Peyer's patch (tissue), 4 donors: ENCODE results near the gene TBX15. TPM values are rescaled to one million over a fixed set of nuclear protein-coding genes. Genes with fewer than 3 reads are reported as not detected.
A peak's percentile ranks its signal among the peaks of the same experiment; 100 is the strongest.

Experiments used
- DNase-seq, 3 donors: peaks; one replicate each; pipeline ENCODE4 v3.0.0-alpha.2; 2017 to 2019
- H3K27ac ChIP-seq, 4 donors: fragments of 200-600 bp; sonication (generic); one replicate each; pipeline ENCODE4 v1.5.1; 2016 to 2019
- H3K27me3 ChIP-seq, 2 donors: fragments of 200-600 bp; sonication (generic); one replicate each; pipeline ENCODE4 v1.5.1; 2019
- H3K36me3 ChIP-seq, 3 donors: fragments of 200-600 bp; sonication (generic); one replicate each; pipeline ENCODE4 v1.5.1; 2016 to 2019
- H3K4me1 ChIP-seq, 4 donors: fragments of 200-600 bp; sonication (generic); one replicate each; pipeline ENCODE4 v1.5.1; 2016 to 2019
- H3K4me3 ChIP-seq, 4 donors: fragments of 200-600 bp; sonication (generic); 1 replicate in 3 of 4; 2 replicates in 1 of 4; pipeline ENCODE4 v1.5.1; 2016 to 2019; ENCODE audit warnings: mild to moderate bottlenecking in 1 of 4
- H3K9me3 ChIP-seq, 4 donors: fragments of 200-600 bp; sonication (generic); one replicate each; pipeline ENCODE4 v1.5.1; 2016 to 2019; ENCODE audit warnings: mild to moderate bottlenecking in 1 of 4
- POLR2A ChIP-seq, 2 donors: fragments of 450-650 bp; IDR thresholded peaks; one replicate each; pipeline ENCODE4 v1.5.1; 2017; ENCODE audit warnings: antibody characterized with exemption in 2 of 2, mild to moderate bottlenecking in 2 of 2, moderate library complexity in 2 of 2
- total RNA-seq, 4 donors: library from RNA; depleted of rRNA; stranded (reverse); fragments of >200 nt; gene quantifications; one replicate each; pipeline ENCODE4 v1.1.0, GENCODE V29; 2016
- TF ChIP-seq, protein P1 (sequence below), 6 experiments: fragments of 450-650 bp in 4 of 6; fragments of 200-600 bp in 2 of 6; sonication (generic) in 1 of 6; IDR thresholded peaks; one replicate each; pipeline ENCODE4 v1.5.1; 2017 to 2019; ENCODE audit warnings: antibody characterized with exemption in 6 of 6, mild to moderate bottlenecking in 3 of 6, moderate library complexity in 1 of 6

Gene TBX15
- total RNA-seq, 4 donors from 2014 or later: 0.40 to 3.3 TPM; not detected in 2

DNA sequence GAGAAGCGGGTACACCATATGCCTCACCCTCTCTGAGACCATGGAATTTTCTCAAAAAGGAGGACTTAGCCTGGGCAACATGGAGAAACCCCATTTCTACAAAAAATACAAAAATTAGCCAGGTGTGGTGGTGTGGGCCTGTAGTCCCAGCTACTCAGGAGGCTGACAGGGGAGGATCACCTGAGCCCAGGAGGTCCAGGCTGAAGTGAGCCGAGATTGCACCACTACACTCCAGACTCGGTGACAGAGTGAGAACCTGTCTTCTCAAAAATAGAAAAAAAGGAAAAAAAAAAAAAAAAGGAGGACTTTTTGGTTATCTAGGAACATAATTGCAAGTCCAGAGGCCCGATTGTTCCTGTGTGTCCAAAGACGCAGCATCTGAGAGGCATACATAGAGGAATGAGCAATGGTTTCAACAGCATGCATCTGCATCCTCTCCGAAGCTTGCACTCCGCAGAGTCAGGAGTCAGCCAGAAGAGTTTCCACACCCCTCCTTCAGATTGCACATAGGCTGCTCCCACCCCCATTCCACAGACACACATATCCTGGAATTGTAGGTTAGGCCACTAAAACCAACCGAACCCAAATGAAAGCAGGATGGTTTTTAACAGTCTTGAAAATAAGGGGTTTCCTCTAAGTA, 2.5 kb upstream of the TBX15 start:
- Histone ChIP-seq H3K27me3 (peaks cover 0 to 85% of the 10 kb centered on the region in 2 donors), H3K9me3 (peaks cover 0 to 14% (median 0%) of the 10 kb centered on the region in 4 donors), H3K4me3 (no peak overlapping the region), H3K36me3 (no peaks in the 10 kb centered on the region), H3K4me1 (peaks cover 0 to 29% (median 0%) of the 10 kb centered on the region in 4 donors), H3K27ac (no peak overlapping the region)
- DNase-seq: no peak
- no peak for TF ChIP-seq POLR2A (IDR thresholded peaks at IDR 0.05)
- TF ChIP-seq, protein P1, sequence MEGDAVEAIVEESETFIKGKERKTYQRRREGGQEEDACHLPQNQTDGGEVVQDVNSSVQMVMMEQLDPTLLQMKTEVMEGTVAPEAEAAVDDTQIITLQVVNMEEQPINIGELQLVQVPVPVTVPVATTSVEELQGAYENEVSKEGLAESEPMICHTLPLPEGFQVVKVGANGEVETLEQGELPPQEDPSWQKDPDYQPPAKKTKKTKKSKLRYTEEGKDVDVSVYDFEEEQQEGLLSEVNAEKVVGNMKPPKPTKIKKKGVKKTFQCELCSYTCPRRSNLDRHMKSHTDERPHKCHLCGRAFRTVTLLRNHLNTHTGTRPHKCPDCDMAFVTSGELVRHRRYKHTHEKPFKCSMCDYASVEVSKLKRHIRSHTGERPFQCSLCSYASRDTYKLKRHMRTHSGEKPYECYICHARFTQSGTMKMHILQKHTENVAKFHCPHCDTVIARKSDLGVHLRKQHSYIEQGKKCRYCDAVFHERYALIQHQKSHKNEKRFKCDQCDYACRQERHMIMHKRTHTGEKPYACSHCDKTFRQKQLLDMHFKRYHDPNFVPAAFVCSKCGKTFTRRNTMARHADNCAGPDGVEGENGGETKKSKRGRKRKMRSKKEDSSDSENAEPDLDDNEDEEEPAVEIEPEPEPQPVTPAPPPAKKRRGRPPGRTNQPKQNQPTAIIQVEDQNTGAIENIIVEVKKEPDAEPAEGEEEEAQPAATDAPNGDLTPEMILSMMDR (IDR thresholded peaks at IDR 0.05): no peak

DNA sequence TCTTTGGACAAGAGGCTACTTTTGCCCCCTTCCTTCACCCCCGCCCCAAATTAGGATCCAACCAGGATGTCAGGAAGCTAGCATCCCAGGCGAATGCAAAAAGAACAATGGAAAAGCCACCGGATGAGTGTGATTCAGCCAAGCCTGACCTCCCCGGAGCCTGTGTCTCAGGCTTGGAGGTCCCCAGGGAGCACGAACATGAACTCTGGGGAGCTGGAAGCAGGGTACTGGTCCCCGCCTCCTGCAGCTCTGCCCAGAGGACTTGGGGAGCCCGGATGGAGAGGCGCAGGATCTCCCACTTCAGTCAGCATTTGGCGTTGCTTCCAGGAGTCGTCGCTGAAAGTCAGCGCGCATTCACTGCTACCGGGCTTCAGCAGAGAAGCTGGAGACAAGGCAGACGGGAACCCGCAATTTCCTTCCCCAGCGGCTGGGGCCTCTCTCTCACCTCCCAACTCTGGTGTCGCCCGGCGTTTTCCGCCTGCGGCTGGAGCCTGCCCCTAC, 1.8 kb upstream of the TBX15 start:
- H3K27me3 ChIP-seq: peaks cover 0 to 88% of the 10 kb centered on the region in 2 donors
- peaks cover 0 to 36% (median 0%) of the 10 kb centered on the region in 4 donors for H3K4me1 ChIP-seq
- H3K36me3 ChIP-seq: no peaks in the 10 kb centered on the region
- no peak overlapping the region for H3K4me3 ChIP-seq
- DNase-seq: no peak
- H3K27ac ChIP-seq: no peak overlapping the region
- peaks cover 0 to 14% (median 0%) of the 10 kb centered on the region in 4 donors for H3K9me3 ChIP-seq
- TF ChIP-seq, protein P1 (IDR thresholded peaks at IDR 0.05): no peak
- TF ChIP-seq POLR2A (IDR thresholded peaks at IDR 0.05): no peak

DNA sequence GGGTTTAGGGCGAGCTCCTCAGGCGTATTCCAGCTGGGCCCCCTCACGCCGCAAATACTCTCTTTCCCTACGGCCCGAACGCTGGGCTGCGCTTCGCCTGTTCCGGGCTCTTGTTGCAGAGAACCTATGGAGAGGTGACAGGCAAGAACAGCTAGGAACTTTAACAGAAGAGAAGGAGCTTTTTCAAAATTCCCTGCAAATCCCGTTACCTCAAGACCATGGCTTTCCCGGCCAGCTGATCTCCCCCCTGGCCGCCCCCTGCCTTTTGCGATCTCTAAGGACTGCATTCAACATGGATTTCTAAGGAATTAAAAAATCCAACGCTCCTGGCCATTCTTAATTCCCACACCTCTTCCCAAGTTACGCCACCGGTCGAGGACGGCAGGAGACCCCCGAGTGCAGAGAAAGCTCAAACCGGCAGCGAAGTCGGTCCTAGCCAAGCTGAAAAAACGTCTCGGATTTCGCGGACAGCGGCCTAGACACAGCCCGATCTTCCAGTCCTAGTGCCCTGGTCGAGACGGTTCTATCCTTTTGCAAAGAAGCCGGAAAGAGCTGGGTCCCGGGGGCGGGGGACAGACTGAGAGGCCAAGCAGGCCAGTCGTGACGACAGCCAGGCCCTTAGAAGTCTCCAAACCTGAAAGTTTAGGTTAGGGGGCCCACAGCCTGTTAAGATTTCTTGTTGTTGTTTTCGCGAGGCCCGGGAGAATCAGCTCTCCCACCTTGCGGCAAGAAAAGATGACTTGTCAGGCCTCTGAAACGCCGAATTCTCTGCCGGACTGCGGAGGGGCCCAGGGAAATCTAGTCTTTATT, 1.1 kb upstream of the TBX15 start:
- no peak overlapping the region for H3K27ac ChIP-seq
- no peak overlapping the region for H3K4me3 ChIP-seq
- H3K27me3 ChIP-seq: peaks cover 0 to 94% of the 10 kb centered on the region in 2 donors
- H3K36me3 ChIP-seq: no peaks in the 10 kb centered on the region
- no peak for DNase-seq
- TF ChIP-seq, protein P1 (IDR thresholded peaks at IDR 0.05): no peak
- TF ChIP-seq POLR2A (IDR thresholded peaks at IDR 0.05): no peak
- H3K4me1 ChIP-seq: peaks cover 0 to 43% (median 0%) of the 10 kb centered on the region in 4 donors
- H3K9me3 ChIP-seq: peaks cover 0 to 16% (median 0%) of the 10 kb centered on the region in 4 donors

DNA sequence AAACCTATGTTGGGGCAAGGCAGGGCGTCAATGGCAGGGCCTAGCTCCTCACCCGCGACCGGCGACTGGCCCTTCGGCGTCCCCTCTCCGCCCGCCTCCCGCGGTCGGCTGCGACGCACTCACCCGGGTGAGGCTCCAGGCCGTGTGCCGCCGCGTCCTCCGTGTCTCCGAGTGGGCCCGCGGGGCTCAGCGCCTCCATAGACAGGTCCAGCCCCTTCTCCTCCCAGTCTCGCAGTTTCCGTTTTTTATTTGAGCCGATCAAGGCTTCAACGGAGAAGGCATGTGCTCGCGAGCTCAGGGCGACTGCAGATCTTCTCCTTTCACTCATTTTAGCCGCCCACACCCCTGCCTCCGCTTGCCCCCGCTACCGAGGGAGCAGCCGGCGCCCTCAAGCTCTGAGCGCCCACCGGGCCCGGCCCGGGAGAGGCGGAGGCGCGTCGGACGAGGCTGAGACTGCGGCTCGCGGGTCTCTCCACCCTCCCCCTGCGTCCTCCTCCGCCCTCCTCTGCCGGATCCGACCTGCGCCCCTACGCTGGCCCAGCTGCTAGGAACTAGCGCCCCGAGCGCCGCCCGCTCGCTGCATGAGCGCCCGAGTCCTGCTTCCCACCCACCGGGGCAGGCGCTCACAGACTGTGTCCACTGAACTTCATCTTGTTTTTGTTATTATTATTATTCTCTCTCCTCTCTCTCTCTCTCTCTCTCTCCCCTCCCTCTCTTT, 516 bp downstream of the TBX15 start:
- no peak for DNase-seq

More for the DNA sequence above, 516 bp downstream of the TBX15 start:
- H3K36me3 ChIP-seq: no peaks in the 10 kb centered on the region
- no peak overlapping the region for H3K27ac ChIP-seq
- TF ChIP-seq POLR2A (IDR thresholded peaks at IDR 0.05): no peak
- TF ChIP-seq, protein P1 (IDR thresholded peaks at IDR 0.05): no peak
- H3K4me1 ChIP-seq: peaks cover 0 to 40% (median 0%) of the 10 kb centered on the region in 4 donors
- peak overlapping the region in 3 of 4 donors; percentile 16 to 40 (median 36) for H3K4me3 ChIP-seq
- H3K27me3 ChIP-seq: peaks cover 0 to 94% of the 10 kb centered on the region in 2 donors
- peaks cover 0 to 24% (median 0%) of the 10 kb centered on the region in 4 donors for H3K9me3 ChIP-seq
